Lower leg skin (tissue), 4 donors: ENCODE data around the gene MBD4. TPM values are rescaled to one million over a fixed set of nuclear protein-coding genes. Genes with fewer than 3 reads are reported as not detected.

ENCODE experiments used
- DNase-seq, 2 donors: peaks; one replicate each; pipeline ENCODE4 v3.0.0-alpha.2; 2019; ENCODE audit warnings: low spot score in 2 of 2
- H3K4me3 ChIP-seq: fragments of 200-600 bp; sonication (generic); 2 replicates; pipeline ENCODE4 v1.5.1; 2017; ENCODE audit warnings: mild to moderate bottlenecking, low read depth; ENCODE audit not compliant: poor library complexity, severe bottlenecking
- CTCF ChIP-seq, 3 donors: fragments of 450-650 bp; IDR thresholded peaks; one replicate each; pipeline ENCODE4 v1.5.1; 2016; ENCODE audit warnings: antibody characterized with exemption in 3 of 3, mild to moderate bottlenecking in 3 of 3, moderate library complexity in 2 of 3
- POLR2A ChIP-seq, 2 donors: fragments of 450-650 bp; IDR thresholded peaks; one replicate each; pipeline ENCODE4 v1.6.1; 2016 to 2017; ENCODE audit warnings: antibody characterized with exemption in 2 of 2, mild to moderate bottlenecking in 1 of 2, moderate library complexity in 1 of 2
- WGBS, 2 donors: methylation state at CpG; one replicate each; pipeline ENCODE4 v1.1.5; 2018; 5-methylcytosine and 5-hydroxymethylcytosine counted together
- intact Hi-C: fragments of 100-400 bp; cut with DNase I; formaldehyde crosslinking; loops from one replicate; pipeline ENCODE4 v1.15.0; 2023; ENCODE audit warnings: low total_unique reads
- total RNA-seq, 4 donors: library from RNA; depleted of rRNA; stranded (reverse); fragments of >200 nt; gene quantifications; one replicate each; pipeline ENCODE4 v1.1.0, GENCODE V29; 2016

The MBD4 gene
- total RNA-seq, 4 donors from 2014 or later: 14.5 to 36.9 (median 18.4) TPM

DNA sequence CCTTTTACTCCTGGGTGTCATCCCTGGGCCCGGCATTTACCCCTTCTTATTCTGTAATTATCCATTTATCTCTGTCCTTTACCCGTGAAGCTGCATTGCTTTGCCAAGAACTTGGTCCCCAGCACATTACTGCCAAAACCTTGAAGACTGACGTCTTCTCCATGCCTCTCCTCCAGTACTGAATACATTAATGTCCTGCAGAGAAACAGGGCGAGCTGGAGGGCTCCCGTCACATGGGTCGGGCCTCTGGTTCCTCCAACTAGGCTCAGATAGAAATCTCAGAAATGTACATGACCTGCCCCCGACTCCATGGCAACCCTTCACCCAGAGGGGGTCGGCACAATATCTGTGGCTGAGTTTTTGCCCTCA, 11.8 kb downstream of the MBD4 start:
- TF ChIP-seq CTCF (IDR thresholded peaks at IDR 0.05) (no peak), POLR2A (IDR thresholded peaks at IDR 0.05) (no peak)
- peak in 1 of 2 donors; percentile 77 for DNase-seq
- no peak overlapping the region for H3K4me3 ChIP-seq
- intact Hi-C loops: no loop called here
- 10 to 19% methylated on average over 8 of the region's 8 CpGs for WGBS, 2 donors

GRCh38 chr3:129425619-129426018, 14.1 kb downstream of the MBD4 start:
- intact Hi-C loops: no loop called here
- no peak for DNase-seq
- TF ChIP-seq POLR2A (IDR thresholded peaks at IDR 0.05) (no peak), CTCF (IDR thresholded peaks at IDR 0.05) (no peak)
- no peak overlapping the region for H3K4me3 ChIP-seq
- WGBS, 2 donors: 75 to 81% methylated on average over 2 of the region's 2 CpGs

DNA sequence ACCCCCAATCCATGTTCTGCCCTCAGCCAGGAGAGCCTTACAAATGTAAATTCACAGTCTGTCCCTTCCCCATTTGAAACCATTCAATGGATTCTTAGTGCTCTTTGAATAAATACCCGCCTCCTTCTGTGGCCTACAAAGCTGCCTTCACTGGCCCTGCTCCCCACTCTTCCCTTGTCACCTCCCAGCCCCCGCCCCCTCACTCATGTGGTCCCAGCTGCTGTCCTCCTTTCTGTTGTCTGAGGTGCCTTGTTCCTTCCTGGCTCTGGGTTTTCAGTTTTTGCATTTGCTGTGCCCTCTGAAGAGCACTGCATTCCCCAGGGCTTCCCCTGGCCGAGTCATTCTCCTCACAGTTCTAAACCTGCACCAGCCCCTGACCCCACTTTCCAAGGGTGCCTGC, 14.5 kb downstream of the MBD4 start:
- intact Hi-C loops: no loop called here
- TF ChIP-seq CTCF (IDR thresholded peaks at IDR 0.05): no peak
- DNase-seq: no peak
- H3K4me3 ChIP-seq: no peak overlapping the region
- WGBS, 2 donors: 78 to 86% methylated on average over 3 of the region's 3 CpGs

DNA sequence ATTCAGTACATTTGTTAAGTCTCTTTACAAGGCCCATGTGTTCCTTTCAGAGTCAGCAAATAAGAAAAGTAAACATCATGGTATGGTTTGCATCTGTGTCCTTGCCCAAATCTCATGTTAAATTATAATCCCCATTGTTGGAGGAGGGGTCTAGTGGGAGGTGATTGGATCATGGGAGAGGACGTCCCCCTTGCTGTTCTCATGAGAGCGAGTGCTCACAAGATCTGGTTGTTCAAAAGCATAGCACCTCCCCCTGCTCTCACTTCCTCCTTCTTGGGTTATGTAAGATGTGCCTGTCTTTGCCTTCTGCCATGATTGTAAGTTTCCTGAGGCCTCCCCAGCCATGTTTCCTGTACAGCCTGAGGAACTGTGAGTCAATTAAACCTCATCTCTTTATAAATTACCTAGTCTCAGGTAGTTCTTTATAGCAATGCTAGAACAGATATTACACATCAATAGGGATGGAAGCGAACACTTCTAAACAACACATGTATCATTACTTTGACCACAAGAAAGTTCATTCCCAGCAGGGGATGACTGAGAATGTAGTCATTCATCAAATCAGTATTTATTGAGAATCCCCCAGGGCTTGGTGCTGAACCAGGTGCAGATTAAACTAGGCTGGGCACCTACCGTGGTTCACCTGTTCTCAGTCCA, 15.4 kb downstream of the MBD4 start:
- DNase-seq: no peak
- H3K4me3 ChIP-seq: no peak overlapping the region
- 67 to 80% methylated on average over 4 of the region's 4 CpGs for WGBS, 2 donors
- no peak for TF ChIP-seq POLR2A (IDR thresholded peaks at IDR 0.05)
- intact Hi-C loops: no loop called here

- WGBS, 2 donors: 91 to 97% methylated on average over 1 of the region's 1 CpG
- H3K4me3 ChIP-seq: no peak overlapping the region
- peak in 1 of 2 donors; percentile 32 for DNase-seq
- intact Hi-C loops: no loop called here
- TF ChIP-seq CTCF (IDR thresholded peaks at IDR 0.05): no peak
- TF ChIP-seq POLR2A (IDR thresholded peaks at IDR 0.05): no peak
These were observed 16.9 kb downstream of the MBD4 start for GRCh38 chr3:129422897-129423296.

DNA sequence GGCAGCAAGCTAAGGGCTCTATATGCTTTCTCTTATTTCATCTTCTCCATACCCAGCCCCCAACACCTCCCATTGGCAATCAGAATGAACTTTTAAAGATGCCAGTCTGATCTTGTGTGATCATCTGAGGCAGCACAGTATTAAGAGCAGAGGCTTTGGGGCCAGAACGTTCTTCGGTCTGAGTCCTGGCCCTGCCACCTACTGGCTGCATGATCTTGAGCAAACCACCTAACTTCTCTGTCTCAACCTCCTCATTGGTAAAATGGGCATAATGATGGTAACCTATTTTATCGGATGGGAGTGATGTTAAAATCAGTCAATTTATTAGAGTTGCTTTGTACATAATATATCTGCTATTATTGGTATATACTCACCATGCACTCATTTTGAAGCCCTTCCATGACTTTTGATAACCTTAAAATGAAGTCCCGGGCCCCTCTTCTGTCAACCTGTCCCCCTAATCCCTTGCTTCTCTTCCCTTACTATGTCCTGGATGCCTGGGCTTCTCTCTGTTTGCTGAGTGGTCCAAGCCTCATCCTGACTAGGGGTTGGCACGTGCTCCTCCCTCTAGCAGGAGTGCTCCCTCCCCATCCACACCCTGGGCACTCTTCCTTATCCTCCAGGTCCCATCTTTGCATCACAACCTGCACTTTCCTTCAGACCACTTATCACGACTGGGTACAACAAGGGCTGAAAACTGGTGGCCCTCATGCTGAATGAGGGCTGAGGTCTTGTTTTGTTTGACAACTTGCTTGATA, 17.6 kb downstream of the MBD4 start:
- WGBS, 2 donors: 76 to 87% methylated on average over 6 of the region's 6 CpGs
- no peak overlapping the region for H3K4me3 ChIP-seq
- peak in 1 of 2 donors; percentile 39 for DNase-seq
- intact Hi-C loops: no loop called here
- TF ChIP-seq CTCF (IDR thresholded peaks at IDR 0.05) (no peak), POLR2A (IDR thresholded peaks at IDR 0.05) (no peak)
